COLO668 (cell line): Measurements from ENCODE around the gene HLA-DQB2.
"Not testable (repeated sequence)": the region's sequence is repeated elsewhere in the genome, so short reads cannot be mapped to it uniquely, and the experiment has no call there.

Experiments
- DNase-seq: peaks from one replicate; lab custom pipeline; 2025; ENCODE audit not compliant: unreplicated experiment; lab: John Stamatoyannopoulos, UW

The HLA-DQB2 gene

GRCh38 chr6:32745649-32746048, 17.7 kb downstream of the HLA-DQB2 start:
- not testable (repeated sequence) for DNase-seq

GRCh38 chr6:32744776-32745175, 18.6 kb downstream of the HLA-DQB2 start:
- DNase-seq: no peak

GRCh38 chr6:32742374-32742773, 21.0 kb downstream of the HLA-DQB2 start:
- DNase-seq: no peak

- DNase-seq: no peak
These were observed 22.0 kb downstream of the HLA-DQB2 start, which contains the start of gene HLA-DQA2 for GRCh38 chr6:32741031-32741960. HLA-DQA2 (plus strand) TSS chr6:32741391; CDS start chr6:32741444, 53 bp downstream.

- DNase-seq: no peak
These were observed 25.2 kb downstream of the HLA-DQB2 start for GRCh38 chr6:32738126-32738525.

GRCh38 chr6:32718879-32719278, 44.5 kb downstream of the HLA-DQB2 start:
- DNase-seq: no peak

GRCh38 chr6:32716396-32716795, 46.9 kb downstream of the HLA-DQB2 start:
- DNase-seq: no peak

GRCh38 chr6:32713241-32713640, 50.1 kb downstream of the HLA-DQB2 start:
- DNase-seq: no peak

- DNase-seq: no peak
These were observed 53.7 kb downstream of the HLA-DQB2 start for GRCh38 chr6:32709625-32710024.
